Measurements from ENCODE around the gene SLC12A6. TPM values are rescaled to one million over a fixed set of nuclear protein-coding genes. Genes with fewer than 3 reads are reported as not detected.

Gene SLC12A6
- polyA plus RNA-seq, 4 donors = 3.5 to 26.0 (median 5.8) TPM

DNA sequence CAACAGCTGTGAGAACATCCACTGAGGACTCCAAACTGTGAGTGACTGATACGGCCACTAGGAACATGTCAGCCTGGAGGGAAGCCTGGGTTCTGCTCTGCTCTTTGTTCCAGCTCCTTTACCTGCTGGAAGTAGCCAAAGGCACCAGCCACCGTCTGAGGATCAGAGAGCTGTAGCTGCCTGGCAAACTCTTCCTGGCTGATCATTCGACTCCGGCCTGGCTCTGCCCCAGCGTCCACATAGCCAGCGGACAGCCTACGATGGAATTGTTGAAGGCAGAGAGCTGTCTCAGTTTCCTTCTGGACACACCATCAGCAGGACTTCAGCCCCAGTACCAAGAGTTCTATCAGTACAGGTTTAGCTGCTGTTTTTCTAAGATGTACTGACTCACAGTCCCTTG is 23.7 kb upstream of the SLC12A6 start:
- Histone ChIP-seq H3K36me3 (ENCODE audit: control insufficient read depth in 3 of 3, insufficient read depth in 2 of 3, low read depth in 1 of 3, low read length in 3 of 3) (peaks cover 2 to 61% (median 2%) of the 10 kb centered on the region in 3 donors), H3K27me3 (ENCODE audit: control insufficient read depth in 3 of 3, insufficient read depth in 3 of 3, low read length in 3 of 3) (no peaks in the 10 kb centered on the region), H3K9me3 (ENCODE audit: control insufficient read depth in 2 of 2, insufficient read depth in 1 of 2, low read depth in 1 of 2, low read length in 1 of 2) (no peaks in the 10 kb centered on the region), H3K27ac (ENCODE audit: low read depth in 1 of 3, low read length in 2 of 3) (no peak overlapping the region), H3K4me1 (ENCODE audit: control insufficient read depth in 3 of 3, insufficient read depth in 2 of 3, low read depth in 1 of 3, low read length in 2 of 3) (peaks cover 0 to 24% (median 3%) of the 10 kb centered on the region in 3 donors), H3K4me3 (ENCODE audit: low read depth in 1 of 3, low read length in 3 of 3) (no peak overlapping the region)
- 89 to 96% (median 94%) methylated on average over 7 of the region's 7 CpGs for WGBS, 3 donors
- no peak for FAIRE-seq
- DNase-seq = no peak

DNA sequence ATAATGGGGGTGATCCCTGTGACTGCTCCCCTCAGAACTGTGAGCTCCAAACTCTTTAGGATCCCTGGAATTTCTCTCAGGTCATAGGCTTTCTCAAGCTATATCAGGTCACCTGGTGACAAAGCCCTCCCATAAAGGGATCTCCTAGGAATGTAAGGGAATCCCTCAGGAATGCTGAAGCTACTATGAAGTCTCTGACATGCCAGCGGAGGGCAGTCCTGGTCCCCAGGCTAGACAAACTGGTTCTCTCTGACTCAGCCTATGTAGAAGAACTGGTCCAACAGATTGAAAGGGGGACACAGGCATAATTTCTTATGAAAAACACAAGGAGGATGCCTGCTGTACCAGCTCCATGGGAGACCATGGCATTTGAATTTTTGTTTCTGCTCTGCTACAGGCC is 22.7 kb upstream of the SLC12A6 start:
- Histone ChIP-seq H3K27me3 (ENCODE audit: control insufficient read depth in 3 of 3, insufficient read depth in 3 of 3, low read length in 3 of 3) (no peaks in the 10 kb centered on the region), H3K9me3 (ENCODE audit: control insufficient read depth in 2 of 2, insufficient read depth in 1 of 2, low read depth in 1 of 2, low read length in 1 of 2) (no peaks in the 10 kb centered on the region), H3K4me3 (ENCODE audit: low read depth in 1 of 3, low read length in 3 of 3) (no peak overlapping the region), H3K4me1 (ENCODE audit: control insufficient read depth in 3 of 3, insufficient read depth in 2 of 3, low read depth in 1 of 3, low read length in 2 of 3) (peaks cover 0 to 19% (median 3%) of the 10 kb centered on the region in 3 donors), H3K27ac (ENCODE audit: low read depth in 1 of 3, low read length in 2 of 3) (peak overlapping the region in 1 of 3 donors; percentile 77), H3K36me3 (ENCODE audit: control insufficient read depth in 3 of 3, insufficient read depth in 2 of 3, low read depth in 1 of 3, low read length in 3 of 3) (peaks cover 2 to 71% (median 2%) of the 10 kb centered on the region in 3 donors)
- peak in 1 of 2 donors; percentile 38 for DNase-seq
- FAIRE-seq = no peak
- 41 to 95% (median 81%) methylated on average over 1 of the region's 1 CpG for WGBS, 3 donors

DNA sequence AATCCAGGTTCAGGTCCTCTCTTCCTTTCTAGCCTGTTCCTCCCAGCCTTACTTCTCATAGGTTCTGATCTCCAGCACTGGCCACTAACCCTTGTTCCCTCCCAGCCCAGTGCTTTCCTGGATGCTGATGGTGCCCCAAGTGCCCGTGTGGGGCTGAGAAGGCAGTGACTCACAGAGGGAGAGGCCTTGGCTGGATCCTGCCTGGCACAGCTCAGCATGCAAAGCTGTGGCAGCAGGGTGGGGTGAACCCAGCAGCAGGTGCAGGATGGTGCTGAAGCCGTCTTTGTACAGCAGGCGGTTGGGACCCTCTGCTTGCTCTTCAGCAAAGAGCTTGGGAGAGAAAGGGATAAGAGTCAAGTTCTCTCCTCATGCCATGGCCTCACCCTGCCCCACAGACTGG is 21.8 kb upstream of the SLC12A6 start:
- no peak for FAIRE-seq
- Histone ChIP-seq H3K27me3 (ENCODE audit: control insufficient read depth in 3 of 3, insufficient read depth in 3 of 3, low read length in 3 of 3) (no peaks in the 10 kb centered on the region), H3K4me1 (ENCODE audit: control insufficient read depth in 3 of 3, insufficient read depth in 2 of 3, low read depth in 1 of 3, low read length in 2 of 3) (peaks cover 0 to 15% (median 3%) of the 10 kb centered on the region in 3 donors), H3K27ac (ENCODE audit: low read depth in 1 of 3, low read length in 2 of 3) (peak overlapping the region in 2 of 3 donors; percentile 64 to 77), H3K9me3 (ENCODE audit: control insufficient read depth in 2 of 2, insufficient read depth in 1 of 2, low read depth in 1 of 2, low read length in 1 of 2) (no peaks in the 10 kb centered on the region), H3K4me3 (ENCODE audit: low read depth in 1 of 3, low read length in 3 of 3) (no peak overlapping the region), H3K36me3 (ENCODE audit: control insufficient read depth in 3 of 3, insufficient read depth in 2 of 3, low read depth in 1 of 3, low read length in 3 of 3) (peaks cover 2 to 70% (median 2%) of the 10 kb centered on the region in 3 donors)
- DNase-seq = peak in 1 of 2 donors; percentile 91
- WGBS, 3 donors = 31 to 66% (median 56%) methylated on average over 3 of the region's 3 CpGs

DNA sequence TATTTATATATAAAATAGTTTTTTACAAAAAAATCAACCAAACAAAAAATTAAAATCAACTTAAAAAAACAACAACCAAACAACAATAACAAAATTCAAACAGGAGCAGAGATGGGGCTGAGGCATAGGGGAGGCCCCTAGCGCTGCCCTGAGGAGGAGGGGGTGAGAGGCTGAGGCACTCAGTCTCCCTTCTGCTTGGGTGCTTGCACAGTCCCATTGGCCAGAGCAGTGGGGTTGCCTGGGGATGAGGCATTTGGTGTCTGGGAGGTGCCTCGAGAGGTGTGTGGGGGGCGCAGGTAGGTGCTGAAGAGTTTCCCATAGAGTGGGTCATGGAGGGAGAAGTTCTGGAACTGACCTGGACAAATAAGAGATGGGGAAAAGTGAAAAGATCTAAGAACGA is 21.4 kb upstream of the SLC12A6 start:
- Histone ChIP-seq H3K9me3 (ENCODE audit: control insufficient read depth in 2 of 2, insufficient read depth in 1 of 2, low read depth in 1 of 2, low read length in 1 of 2) (no peaks in the 10 kb centered on the region), H3K36me3 (ENCODE audit: control insufficient read depth in 3 of 3, insufficient read depth in 2 of 3, low read depth in 1 of 3, low read length in 3 of 3) (peaks cover 2 to 72% (median 7%) of the 10 kb centered on the region in 3 donors), H3K4me1 (ENCODE audit: control insufficient read depth in 3 of 3, insufficient read depth in 2 of 3, low read depth in 1 of 3, low read length in 2 of 3) (peaks cover 0 to 15% (median 3%) of the 10 kb centered on the region in 3 donors), H3K4me3 (ENCODE audit: low read depth in 1 of 3, low read length in 3 of 3) (no peak overlapping the region), H3K27ac (ENCODE audit: low read depth in 1 of 3, low read length in 2 of 3) (peak overlapping the region in 1 of 3 donors; percentile 77), H3K27me3 (ENCODE audit: control insufficient read depth in 3 of 3, insufficient read depth in 3 of 3, low read length in 3 of 3) (no peaks in the 10 kb centered on the region)
- FAIRE-seq (no peak), DNase-seq (no peak)
- WGBS, 3 donors = 96 to 98% (median 97%) methylated on average over 4 of the region's 4 CpGs

DNA sequence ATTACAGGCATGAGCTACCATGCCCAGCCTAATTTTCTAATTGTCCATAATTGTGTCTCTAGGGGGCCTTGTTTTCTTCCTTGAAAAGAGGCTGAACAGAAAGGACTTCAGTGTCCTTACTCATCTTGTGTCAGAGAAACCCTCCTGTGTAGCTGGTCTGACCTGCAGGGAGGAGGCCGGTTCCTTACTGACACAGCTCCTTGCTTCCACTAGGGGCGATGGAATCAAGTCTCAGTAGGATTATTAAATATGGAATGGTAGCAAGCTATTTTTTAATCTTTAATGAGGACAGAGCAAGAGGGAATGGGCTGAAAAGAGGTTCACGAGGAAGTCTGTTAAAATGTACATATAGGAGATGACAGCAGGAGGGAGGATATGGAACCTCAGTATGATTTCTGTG is 20.8 kb upstream of the SLC12A6 start:
- no peaks in the 10 kb centered on the region for H3K9me3 ChIP-seq (ENCODE audit: control insufficient read depth in 2 of 2, insufficient read depth in 1 of 2, low read depth in 1 of 2, low read length in 1 of 2)
- H3K4me3 ChIP-seq (ENCODE audit: low read depth in 1 of 3, low read length in 3 of 3) = no peak overlapping the region
- 79 to 85% (median 82%) methylated on average over 3 of the region's 3 CpGs for WGBS, 3 donors
- peaks cover 0 to 13% (median 3%) of the 10 kb centered on the region in 3 donors for H3K4me1 ChIP-seq (ENCODE audit: control insufficient read depth in 3 of 3, insufficient read depth in 2 of 3, low read depth in 1 of 3, low read length in 2 of 3)
- H3K27me3 ChIP-seq (ENCODE audit: control insufficient read depth in 3 of 3, insufficient read depth in 3 of 3, low read length in 3 of 3) = no peaks in the 10 kb centered on the region
- H3K36me3 ChIP-seq (ENCODE audit: control insufficient read depth in 3 of 3, insufficient read depth in 2 of 3, low read depth in 1 of 3, low read length in 3 of 3) = peaks cover 2 to 73% (median 7%) of the 10 kb centered on the region in 3 donors
- FAIRE-seq (no peak), DNase-seq (no peak)
- H3K27ac ChIP-seq (ENCODE audit: low read depth in 1 of 3, low read length in 2 of 3) = no peak overlapping the region

DNA sequence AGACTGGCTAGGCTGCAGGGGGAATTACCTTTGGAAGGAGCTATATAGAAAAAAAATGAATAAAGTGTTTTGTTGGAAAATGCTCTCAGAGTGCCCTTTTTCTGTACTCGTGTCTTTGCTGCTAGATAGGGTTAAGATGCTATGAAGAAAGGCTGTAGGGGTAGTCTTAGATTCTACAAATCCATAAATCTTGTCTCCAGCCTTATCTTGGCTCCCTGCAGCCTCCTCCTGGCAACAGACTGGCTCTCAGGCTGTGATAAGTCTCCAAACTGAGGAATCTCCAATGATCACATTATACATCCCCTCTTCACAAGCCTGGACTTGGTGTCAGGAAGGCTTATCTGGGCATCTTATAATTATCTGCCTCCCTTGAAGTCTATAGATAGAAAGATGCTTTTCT is 20.1 kb upstream of the SLC12A6 start:
- 94 to 95% (median 95%) methylated on average over 1 of the region's 1 CpG for WGBS, 3 donors
- H3K36me3 ChIP-seq (ENCODE audit: control insufficient read depth in 3 of 3, insufficient read depth in 2 of 3, low read depth in 1 of 3, low read length in 3 of 3) = peaks cover 2 to 68% (median 7%) of the 10 kb centered on the region in 3 donors
- FAIRE-seq = no peak

DNA sequence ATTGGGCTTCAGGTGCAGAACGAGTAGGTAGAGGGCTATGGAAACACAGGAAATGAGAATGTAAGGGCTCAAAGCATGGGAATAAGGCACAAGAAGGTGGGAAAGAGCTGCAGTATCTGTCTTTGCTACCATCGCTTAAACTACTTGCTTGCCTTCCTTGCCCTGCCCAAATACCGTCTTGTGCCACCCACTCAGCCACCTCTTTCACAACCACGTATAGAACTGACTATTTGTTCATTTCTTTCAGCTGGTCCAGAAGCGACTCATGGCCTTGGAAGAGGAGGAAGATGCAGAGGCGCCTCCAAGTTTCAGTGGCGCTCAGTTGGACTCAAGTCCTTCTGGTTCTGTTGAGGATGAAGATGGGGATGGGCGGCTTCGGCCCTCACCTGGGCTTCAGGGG is 17.7 kb upstream of the SLC12A6 start:
- Histone ChIP-seq H3K36me3 (ENCODE audit: control insufficient read depth in 3 of 3, insufficient read depth in 2 of 3, low read depth in 1 of 3, low read length in 3 of 3) (peaks cover 2 to 52% (median 5%) of the 10 kb centered on the region in 3 donors), H3K4me3 (ENCODE audit: low read depth in 1 of 3, low read length in 3 of 3) (no peak overlapping the region), H3K4me1 (ENCODE audit: control insufficient read depth in 3 of 3, insufficient read depth in 2 of 3, low read depth in 1 of 3, low read length in 2 of 3) (peaks cover 0 to 3% (median 0%) of the 10 kb centered on the region in 3 donors), H3K9me3 (ENCODE audit: control insufficient read depth in 2 of 2, insufficient read depth in 1 of 2, low read depth in 1 of 2, low read length in 1 of 2) (no peaks in the 10 kb centered on the region), H3K27me3 (ENCODE audit: control insufficient read depth in 3 of 3, insufficient read depth in 3 of 3, low read length in 3 of 3) (no peaks in the 10 kb centered on the region), H3K27ac (ENCODE audit: low read depth in 1 of 3, low read length in 2 of 3) (no peak overlapping the region)
- 87 to 89% (median 88%) methylated on average over 9 of the region's 9 CpGs for WGBS, 3 donors
- FAIRE-seq (no peak), DNase-seq (no peak)

More for the DNA sequence above, 20.1 kb upstream of the SLC12A6 start:
- Histone ChIP-seq H3K9me3 (ENCODE audit: control insufficient read depth in 2 of 2, insufficient read depth in 1 of 2, low read depth in 1 of 2, low read length in 1 of 2) (no peaks in the 10 kb centered on the region), H3K27me3 (ENCODE audit: control insufficient read depth in 3 of 3, insufficient read depth in 3 of 3, low read length in 3 of 3) (no peaks in the 10 kb centered on the region), H3K4me1 (ENCODE audit: control insufficient read depth in 3 of 3, insufficient read depth in 2 of 3, low read depth in 1 of 3, low read length in 2 of 3) (peaks cover 0 to 7% (median 3%) of the 10 kb centered on the region in 3 donors), H3K4me3 (ENCODE audit: low read depth in 1 of 3, low read length in 3 of 3) (no peak overlapping the region), H3K27ac (ENCODE audit: low read depth in 1 of 3, low read length in 2 of 3) (no peak overlapping the region)
- DNase-seq = no peak

DNA sequence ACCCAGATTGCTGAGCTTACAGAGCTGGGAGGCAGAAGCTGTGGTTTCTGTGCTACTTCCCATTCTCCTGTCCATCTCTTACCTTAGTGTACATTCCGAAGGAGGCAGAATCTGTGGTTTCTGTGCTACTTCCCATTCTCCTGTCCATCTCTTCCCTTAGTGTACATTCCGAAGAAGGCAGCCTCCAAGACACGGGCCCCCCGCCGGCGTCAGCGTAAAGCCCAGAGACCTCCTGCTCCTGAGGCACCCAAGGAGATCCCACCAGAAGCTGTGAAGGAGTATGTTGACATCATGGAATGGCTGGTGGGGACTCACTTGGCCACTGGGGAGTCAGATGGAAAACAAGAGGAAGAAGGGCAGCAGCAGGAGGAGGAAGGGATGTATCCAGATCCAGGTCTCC is 16.7 kb upstream of the SLC12A6 start:
- Histone ChIP-seq H3K9me3 (ENCODE audit: control insufficient read depth in 2 of 2, insufficient read depth in 1 of 2, low read depth in 1 of 2, low read length in 1 of 2) (no peaks in the 10 kb centered on the region), H3K27me3 (ENCODE audit: control insufficient read depth in 3 of 3, insufficient read depth in 3 of 3, low read length in 3 of 3) (no peaks in the 10 kb centered on the region), H3K36me3 (ENCODE audit: control insufficient read depth in 3 of 3, insufficient read depth in 2 of 3, low read depth in 1 of 3, low read length in 3 of 3) (peaks cover 1 to 43% (median 5%) of the 10 kb centered on the region in 3 donors), H3K4me1 (ENCODE audit: control insufficient read depth in 3 of 3, insufficient read depth in 2 of 3, low read depth in 1 of 3, low read length in 2 of 3) (no peaks in the 10 kb centered on the region), H3K27ac (ENCODE audit: low read depth in 1 of 3, low read length in 2 of 3) (no peak overlapping the region), H3K4me3 (ENCODE audit: low read depth in 1 of 3, low read length in 3 of 3) (no peak overlapping the region)
- WGBS, 3 donors = 94 to 98% (median 96%) methylated on average over 7 of the region's 7 CpGs
- DNase-seq (no peak), FAIRE-seq (no peak)

DNA sequence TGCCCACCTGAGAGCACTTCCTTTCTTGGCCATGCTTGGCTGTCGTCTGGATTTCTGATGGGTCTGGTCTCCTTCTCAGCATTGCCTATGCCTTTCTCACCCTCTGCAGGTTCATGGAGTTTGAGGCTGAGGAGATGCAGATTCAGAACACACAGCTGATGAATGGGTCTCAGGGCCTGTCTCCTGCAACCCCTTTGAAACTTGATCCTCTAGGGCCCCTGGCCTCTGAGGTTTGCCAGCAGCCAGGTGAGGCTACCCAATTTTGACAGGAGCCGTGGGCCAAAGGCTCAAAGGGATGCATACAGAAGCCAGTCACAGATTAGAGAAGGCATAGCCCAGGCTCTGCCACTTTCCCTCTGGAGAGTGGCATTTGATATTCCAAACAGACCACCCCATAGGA is 16.0 kb upstream of the SLC12A6 start:
- FAIRE-seq (no peak), DNase-seq (no peak)
- no peak overlapping the region for H3K27ac ChIP-seq (ENCODE audit: low read depth in 1 of 3, low read length in 2 of 3)
- H3K4me3 ChIP-seq (ENCODE audit: low read depth in 1 of 3, low read length in 3 of 3) = no peak overlapping the region
- 81 to 98% (median 89%) methylated on average over 2 of the region's 2 CpGs for WGBS, 3 donors
- no peaks in the 10 kb centered on the region for H3K4me1 ChIP-seq (ENCODE audit: control insufficient read depth in 3 of 3, insufficient read depth in 2 of 3, low read depth in 1 of 3, low read length in 2 of 3)
- H3K9me3 ChIP-seq (ENCODE audit: control insufficient read depth in 2 of 2, insufficient read depth in 1 of 2, low read depth in 1 of 2, low read length in 1 of 2) = no peaks in the 10 kb centered on the region
- no peaks in the 10 kb centered on the region for H3K27me3 ChIP-seq (ENCODE audit: control insufficient read depth in 3 of 3, insufficient read depth in 3 of 3, low read length in 3 of 3)
- H3K36me3 ChIP-seq (ENCODE audit: control insufficient read depth in 3 of 3, insufficient read depth in 2 of 3, low read depth in 1 of 3, low read length in 3 of 3) = peaks cover 0 to 38% (median 5%) of the 10 kb centered on the region in 3 donors
